ENCODE data around the gene MCTP1.
"Not testable (repeated sequence)": the region's sequence is repeated elsewhere in the genome, so short reads cannot be mapped to it uniquely, and the experiment has no call there.

The MCTP1 gene

GRCh38 chr5:94870511-94871183 lies 414.2 kb downstream of the MCTP1 start:
- DNase-seq (ENCODE audit: low spot score), result no peak

GRCh38 chr5:94869921-94870320 lies 415.0 kb downstream of the MCTP1 start:
- no peak for DNase-seq (ENCODE audit: low spot score)

- no peak for DNase-seq (ENCODE audit: low spot score)
Measured at GRCh38 chr5:94863951-94864350, 420.9 kb downstream of the MCTP1 start.

- no peak for DNase-seq (ENCODE audit: low spot score)
Measured at GRCh38 chr5:94857111-94857510, 427.8 kb downstream of the MCTP1 start.

GRCh38 chr5:94856257-94856800 lies 428.6 kb downstream of the MCTP1 start:
- DNase-seq (ENCODE audit: low spot score), result no peak

GRCh38 chr5:94855543-94855942 lies 429.4 kb downstream of the MCTP1 start:
- no peak for DNase-seq (ENCODE audit: low spot score)

GRCh38 chr5:94853120-94853519 lies 431.8 kb downstream of the MCTP1 start:
- no peak for DNase-seq (ENCODE audit: low spot score)

GRCh38 chr5:94850960-94851359 lies 433.9 kb downstream of the MCTP1 start:
- no peak for DNase-seq (ENCODE audit: low spot score)

GRCh38 chr5:94849821-94850736 lies 434.8 kb downstream of the MCTP1 start:
- peak; percentile 37 for DNase-seq (ENCODE audit: low spot score)

- DNase-seq (ENCODE audit: low spot score), result no peak
Measured at GRCh38 chr5:94849324-94849723, 435.6 kb downstream of the MCTP1 start.

GRCh38 chr5:94847726-94848125 lies 437.2 kb downstream of the MCTP1 start:
- no peak for DNase-seq (ENCODE audit: low spot score)

- no peak for DNase-seq (ENCODE audit: low spot score)
Measured at GRCh38 chr5:94847019-94847418, 437.9 kb downstream of the MCTP1 start.

- DNase-seq (ENCODE audit: low spot score), result not testable (repeated sequence)
Measured at GRCh38 chr5:94845696-94846095, 439.2 kb downstream of the MCTP1 start.

- no peak for DNase-seq (ENCODE audit: low spot score)
Measured at GRCh38 chr5:94841598-94842322, 443.1 kb downstream of the MCTP1 start.

GRCh38 chr5:94833851-94834250 lies 451.0 kb downstream of the MCTP1 start:
- DNase-seq (ENCODE audit: low spot score), result no peak

- no peak for DNase-seq (ENCODE audit: low spot score)
Measured at GRCh38 chr5:94832685-94833084, 452.2 kb downstream of the MCTP1 start.

GRCh38 chr5:94830520-94830919 lies 454.4 kb downstream of the MCTP1 start:
- DNase-seq (ENCODE audit: low spot score), result no peak

GRCh38 chr5:94828222-94828621 lies 456.7 kb downstream of the MCTP1 start:
- DNase-seq (ENCODE audit: low spot score), result not testable (repeated sequence)

GRCh38 chr5:94820488-94820887 lies 464.4 kb downstream of the MCTP1 start:
- DNase-seq (ENCODE audit: low spot score), result no peak

- no peak for DNase-seq (ENCODE audit: low spot score)
Measured at GRCh38 chr5:94818904-94819303, 466.0 kb downstream of the MCTP1 start.

- DNase-seq (ENCODE audit: low spot score), result no peak
Measured at GRCh38 chr5:94815313-94816039, 469.4 kb downstream of the MCTP1 start.

GRCh38 chr5:94812232-94812631 lies 472.7 kb downstream of the MCTP1 start:
- no peak for DNase-seq (ENCODE audit: low spot score)
